ENCODE results near the gene NOCT. TPM values are rescaled to one million over a fixed set of nuclear protein-coding genes. Genes with fewer than 3 reads are reported as not detected.
A peak's percentile ranks its signal among the peaks of the same experiment; 100 is the strongest.

NOCT gene
- total RNA-seq (10 to 100 TPM in 1 of 4 donors, 1 to 10 TPM in 3; 5.5 to 10.6 (median 9.7) TPM), polyA plus RNA-seq (4.7 TPM)
- long read RNA-seq, donor 1, partial matches to known transcripts = 0 of 7 reads
- long read RNA-seq, donor 1, other reads (novel, unspliced or antisense) = 5 of 7 reads
- long read RNA-seq, donor 2, partial matches to known transcripts = 0 of 1 reads
- long read RNA-seq, donor 2, other reads (novel, unspliced or antisense) = 1 of 1 reads
- long read RNA-seq, donor 3, partial matches to known transcripts = 0 of 2 reads
- long read RNA-seq, donor 3, other reads (novel, unspliced or antisense) = 1 of 2 reads
- long read RNA-seq, donor 4 = 0 reads

GRCh38 chr4:139015269-139015947, at the start of gene NOCT:
Gene NOCT (plus strand): TSS chr4:139015781. CDS start chr4:139015982, 201 bp downstream.
- DNase-seq (peak; percentile 91 to 95 (median 94)), ATAC-seq (peak; percentile 96 to 97)
- H3K4me3 ChIP-seq (ENCODE audit: low read length) = peak within 1 kb of the TSS; percentile 59
- no peaks in the 10 kb centered on the region for H3K27me3 ChIP-seq (ENCODE audit: control insufficient read depth, insufficient read depth)
- WGBS = under 1% methylated on average over 62 of the region's 62 CpGs
- no peaks in the 10 kb centered on the region for H3K4me1 ChIP-seq (ENCODE audit: control insufficient read depth, insufficient read depth, low read length)
- no peaks in the 10 kb centered on the region for H3K9me3 ChIP-seq (ENCODE audit: control insufficient read depth, low read length)
- intact Hi-C loops (cut with DNase I) = no loop called here
- H3K27ac ChIP-seq (ENCODE audit: low read length) = peak within 1 kb of the TSS; percentile 97

- H3K27ac ChIP-seq (ENCODE audit: low read length) = no peak overlapping the region
- H3K27me3 ChIP-seq (ENCODE audit: control insufficient read depth, insufficient read depth) = no peaks in the 10 kb centered on the region
- intact Hi-C loops (cut with DNase I) = no loop called here
- H3K9me3 ChIP-seq (ENCODE audit: control insufficient read depth, low read length) = no peaks in the 10 kb centered on the region
- DNase-seq (no peak), ATAC-seq (no peak)
- 75% methylated on average over 3 of the region's 3 CpGs for WGBS
- H3K4me1 ChIP-seq (ENCODE audit: control insufficient read depth, insufficient read depth, low read length) = no peaks in the 10 kb centered on the region
- no peak overlapping the region for H3K4me3 ChIP-seq (ENCODE audit: low read length)
Measured at GRCh38 chr4:138967313-138967712, 48.3 kb upstream of the NOCT start.

- H3K4me3 ChIP-seq (ENCODE audit: low read length) = no peak overlapping the region
- no peak for DNase-seq
- H3K9me3 ChIP-seq (ENCODE audit: control insufficient read depth, low read length) = no peaks in the 10 kb centered on the region
- H3K27me3 ChIP-seq (ENCODE audit: control insufficient read depth, insufficient read depth) = no peaks in the 10 kb centered on the region
- no peaks in the 10 kb centered on the region for H3K4me1 ChIP-seq (ENCODE audit: control insufficient read depth, insufficient read depth, low read length)
- WGBS = 57% methylated on average over 9 of the region's 9 CpGs
- no peak for ATAC-seq
- no peak overlapping the region for H3K27ac ChIP-seq (ENCODE audit: low read length)
- intact Hi-C loops (cut with DNase I) = no loop called here
Measured at GRCh38 chr4:138972956-138973801, 42.4 kb upstream of the NOCT start.

- H3K4me3 ChIP-seq (ENCODE audit: low read length) = no peak overlapping the region
- intact Hi-C loops (cut with DNase I) = no loop called here
- H3K9me3 ChIP-seq (ENCODE audit: control insufficient read depth, low read length) = no peaks in the 10 kb centered on the region
- no peak overlapping the region for H3K27ac ChIP-seq (ENCODE audit: low read length)
- ATAC-seq = no peak
- H3K4me1 ChIP-seq (ENCODE audit: control insufficient read depth, insufficient read depth, low read length) = no peaks in the 10 kb centered on the region
- WGBS = 81% methylated on average over 4 of the region's 4 CpGs
- DNase-seq = no peak
- H3K27me3 ChIP-seq (ENCODE audit: control insufficient read depth, insufficient read depth) = no peaks in the 10 kb centered on the region
Measured at GRCh38 chr4:138975225-138975624, 40.4 kb upstream of the NOCT start.

GRCh38 chr4:138976526-138976925, 39.1 kb upstream of the NOCT start:
- DNase-seq = no peak
- H3K27ac ChIP-seq (ENCODE audit: low read length) = no peak overlapping the region
- H3K27me3 ChIP-seq (ENCODE audit: control insufficient read depth, insufficient read depth) = no peaks in the 10 kb centered on the region
- no peaks in the 10 kb centered on the region for H3K9me3 ChIP-seq (ENCODE audit: control insufficient read depth, low read length)
- no peak overlapping the region for H3K4me3 ChIP-seq (ENCODE audit: low read length)
- ATAC-seq = no peak
- intact Hi-C loops (cut with DNase I) = no loop called here
- no peaks in the 10 kb centered on the region for H3K4me1 ChIP-seq (ENCODE audit: control insufficient read depth, insufficient read depth, low read length)

GRCh38 chr4:138977524-138977923, 38.1 kb upstream of the NOCT start:
- Histone ChIP-seq H3K9me3 (ENCODE audit: control insufficient read depth, low read length) (no peaks in the 10 kb centered on the region), H3K27ac (ENCODE audit: low read length) (no peak overlapping the region), H3K4me3 (ENCODE audit: low read length) (no peak overlapping the region), H3K27me3 (ENCODE audit: control insufficient read depth, insufficient read depth) (no peaks in the 10 kb centered on the region), H3K4me1 (ENCODE audit: control insufficient read depth, insufficient read depth, low read length) (no peaks in the 10 kb centered on the region)
- ATAC-seq = no peak
- intact Hi-C loops (cut with DNase I) = no loop called here
- 52% methylated on average over 6 of the region's 6 CpGs for WGBS
- DNase-seq = no peak

- no peak for ATAC-seq
- no peak overlapping the region for H3K27ac ChIP-seq (ENCODE audit: low read length)
- WGBS = 84% methylated on average over 5 of the region's 5 CpGs
- no peaks in the 10 kb centered on the region for H3K4me1 ChIP-seq (ENCODE audit: control insufficient read depth, insufficient read depth, low read length)
- DNase-seq = no peak
- H3K4me3 ChIP-seq (ENCODE audit: low read length) = no peak overlapping the region
- H3K9me3 ChIP-seq (ENCODE audit: control insufficient read depth, low read length) = no peaks in the 10 kb centered on the region
- no peaks in the 10 kb centered on the region for H3K27me3 ChIP-seq (ENCODE audit: control insufficient read depth, insufficient read depth)
- intact Hi-C loops (cut with DNase I) = no loop called here
Measured at GRCh38 chr4:138978028-138978585, 37.5 kb upstream of the NOCT start.

GRCh38 chr4:138978600-138978999, 37.0 kb upstream of the NOCT start:
- H3K4me3 ChIP-seq (ENCODE audit: low read length) = no peak overlapping the region
- no peak for DNase-seq
- intact Hi-C loops (cut with DNase I) = no loop called here
- no peaks in the 10 kb centered on the region for H3K4me1 ChIP-seq (ENCODE audit: control insufficient read depth, insufficient read depth, low read length)
- 82% methylated on average over 3 of the region's 3 CpGs for WGBS
- no peaks in the 10 kb centered on the region for H3K9me3 ChIP-seq (ENCODE audit: control insufficient read depth, low read length)
- no peak overlapping the region for H3K27ac ChIP-seq (ENCODE audit: low read length)
- ATAC-seq = no peak
- no peaks in the 10 kb centered on the region for H3K27me3 ChIP-seq (ENCODE audit: control insufficient read depth, insufficient read depth)

GRCh38 chr4:138979742-138980141, 35.8 kb upstream of the NOCT start:
- ATAC-seq (no peak), DNase-seq (no peak)
- intact Hi-C loops (cut with DNase I) = no loop called here
- 90% methylated on average over 2 of the region's 2 CpGs for WGBS
- Histone ChIP-seq H3K27ac (ENCODE audit: low read length) (no peak overlapping the region), H3K27me3 (ENCODE audit: control insufficient read depth, insufficient read depth) (no peaks in the 10 kb centered on the region), H3K4me3 (ENCODE audit: low read length) (no peak overlapping the region), H3K4me1 (ENCODE audit: control insufficient read depth, insufficient read depth, low read length) (no peaks in the 10 kb centered on the region), H3K9me3 (ENCODE audit: control insufficient read depth, low read length) (no peaks in the 10 kb centered on the region)

GRCh38 chr4:138981930-138982390, 33.6 kb upstream of the NOCT start:
- ATAC-seq (peak; percentile 92 to 96), DNase-seq (peak in 1 of 3 donors; percentile 21)
- 22% methylated on average over 4 of the region's 4 CpGs for WGBS
- Histone ChIP-seq H3K27me3 (ENCODE audit: control insufficient read depth, insufficient read depth) (no peaks in the 10 kb centered on the region), H3K9me3 (ENCODE audit: control insufficient read depth, low read length) (no peaks in the 10 kb centered on the region), H3K4me1 (ENCODE audit: control insufficient read depth, insufficient read depth, low read length) (no peaks in the 10 kb centered on the region), H3K27ac (ENCODE audit: low read length) (peak overlapping the region; percentile 93), H3K4me3 (ENCODE audit: low read length) (no peak overlapping the region)
- intact Hi-C loops (cut with DNase I) = no loop called here
